ENCODE results near the gene RASD1.
"Not testable (repeated sequence)": the region's sequence is repeated elsewhere in the genome, so short reads cannot be mapped to it uniquely, and the experiment has no call there.

DNA sequence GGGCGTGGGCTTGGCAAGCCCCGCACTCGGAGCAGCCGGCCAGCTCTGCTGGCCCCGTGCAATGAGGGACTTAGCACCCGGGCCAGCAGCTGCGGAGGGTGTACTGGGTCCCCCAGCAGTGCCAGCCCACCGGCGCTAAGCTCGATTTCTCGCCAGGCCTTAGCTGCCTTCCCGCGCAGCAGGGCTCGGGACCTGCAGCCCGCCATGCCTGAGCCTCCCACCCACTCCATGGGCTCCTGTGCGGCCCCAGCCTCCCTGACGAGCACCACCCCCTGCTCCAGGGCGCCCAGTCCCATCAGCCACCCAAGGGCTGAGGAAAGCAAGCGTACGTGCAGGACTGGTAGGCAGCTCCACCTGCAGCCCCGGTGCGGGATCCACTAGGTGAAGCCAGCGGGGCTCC, 9.8 kb downstream of the RASD1 start:
- TF ChIP-seq, protein P1, sequence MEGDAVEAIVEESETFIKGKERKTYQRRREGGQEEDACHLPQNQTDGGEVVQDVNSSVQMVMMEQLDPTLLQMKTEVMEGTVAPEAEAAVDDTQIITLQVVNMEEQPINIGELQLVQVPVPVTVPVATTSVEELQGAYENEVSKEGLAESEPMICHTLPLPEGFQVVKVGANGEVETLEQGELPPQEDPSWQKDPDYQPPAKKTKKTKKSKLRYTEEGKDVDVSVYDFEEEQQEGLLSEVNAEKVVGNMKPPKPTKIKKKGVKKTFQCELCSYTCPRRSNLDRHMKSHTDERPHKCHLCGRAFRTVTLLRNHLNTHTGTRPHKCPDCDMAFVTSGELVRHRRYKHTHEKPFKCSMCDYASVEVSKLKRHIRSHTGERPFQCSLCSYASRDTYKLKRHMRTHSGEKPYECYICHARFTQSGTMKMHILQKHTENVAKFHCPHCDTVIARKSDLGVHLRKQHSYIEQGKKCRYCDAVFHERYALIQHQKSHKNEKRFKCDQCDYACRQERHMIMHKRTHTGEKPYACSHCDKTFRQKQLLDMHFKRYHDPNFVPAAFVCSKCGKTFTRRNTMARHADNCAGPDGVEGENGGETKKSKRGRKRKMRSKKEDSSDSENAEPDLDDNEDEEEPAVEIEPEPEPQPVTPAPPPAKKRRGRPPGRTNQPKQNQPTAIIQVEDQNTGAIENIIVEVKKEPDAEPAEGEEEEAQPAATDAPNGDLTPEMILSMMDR (IDR thresholded peaks at IDR 0.05; ENCODE audit: low read length): not testable (repeated sequence)
- not testable (repeated sequence) for TF ChIP-seq EZH2 (optimal IDR thresholded peaks at IDR 0.05; ENCODE audit: low read depth, low read length)

All from MM.1S (cell line).